ENCODE data around the gene DGCR2. TPM values are rescaled to one million over a fixed set of nuclear protein-coding genes. Genes with fewer than 3 reads are reported as not detected.

The DGCR2 gene
- total and polyA plus RNA-seq, 10 of the 15 experiments (the other 5 are each of a cell fraction or from before 2014, with no cell fraction given): 0.19 to 28.4 (median 16.0) TPM

- ATAC-seq (peak; percentile 30), DNase-seq (ENCODE audit: low read depth, low spot score) (no peak), FAIRE-seq (no peak)
- no TSS peak for BruUV-seq (replicated peaks)
- ChIA-PET POLR2A (no interaction called here), SMC1A (ENCODE audit: uncharacterized antibody, unreplicated experiment) (interaction anchor here (1.0 to 2.0 kb wide), 4 partner anchors 8 to 32 kb away, joined by 3 to 7 read pairs (median 4); no protein-coding TSS in a partner anchor), RAD21 (ENCODE audit: unreplicated experiment) (interaction anchor here (1.2 to 2.0 kb wide), 2 partner anchors 24 to 32 kb away, joined by 3 to 14 read pairs; no protein-coding TSS in a partner anchor), CTCF (interaction anchor here (1.6 to 2.1 kb wide), 5 partner anchors 10 to 49 kb away, joined by 3 to 12 read pairs (median 7); no protein-coding TSS in a partner anchor)
- Histone ChIP-seq H3K27me3 (replicated peaks in 1 of 2; ENCODE audit: control insufficient read depth in 2 of 2, insufficient read depth in 2 of 2, low read length in 1 of 2) (no peaks in the 10 kb centered on the region), H3K27ac (ENCODE audit: control insufficient read depth, insufficient read depth) (no peak overlapping the region), H3K4me1 (ENCODE audit: control insufficient read depth, insufficient read depth, low read length) (peaks cover 10% of the 10 kb centered on the region), H2AFZ (ENCODE audit: control insufficient read depth, low read depth, low read length) (no peak overlapping the region), H3K4me2 (ENCODE audit: control insufficient read depth, insufficient read depth) (no peak overlapping the region), H3K9ac (ENCODE audit: control insufficient read depth, insufficient read depth, low read length) (no peak overlapping the region), H3K4me3 (no peak overlapping the region), H3K9me3 (replicated peaks; ENCODE audit: control insufficient read depth, insufficient read depth, low read length) (no peaks in the 10 kb centered on the region), H4K20me1 (ENCODE audit: control insufficient read depth, insufficient read depth) (peaks cover 2% of the 10 kb centered on the region; the same call in 1 of the 2 replicates), H3K79me2 (ENCODE audit: control insufficient read depth, insufficient read depth, low read length) (no peaks in the 10 kb centered on the region), H3K36me3 (ENCODE audit: control insufficient read depth in 2 of 2, insufficient read depth in 2 of 2, low read length in 1 of 2) (peaks cover 2% of the 10 kb centered on the region in 2 experiments; a peak in 3 of 4 replicates)
- 66% methylated on average over 5 of the region's 6 CpGs for WGBS (ENCODE audit: insufficient coverage, insufficient replicate concordance, low lambda C conversion rate, missing lambda C conversion rate)
- in situ Hi-C loops (cut with MboI) (no loop called here), intact Hi-C loops (cut with micrococcal nuclease; ENCODE audit: unreplicated experiment) (no loop called here)
- TF ChIP-seq, protein P1, sequence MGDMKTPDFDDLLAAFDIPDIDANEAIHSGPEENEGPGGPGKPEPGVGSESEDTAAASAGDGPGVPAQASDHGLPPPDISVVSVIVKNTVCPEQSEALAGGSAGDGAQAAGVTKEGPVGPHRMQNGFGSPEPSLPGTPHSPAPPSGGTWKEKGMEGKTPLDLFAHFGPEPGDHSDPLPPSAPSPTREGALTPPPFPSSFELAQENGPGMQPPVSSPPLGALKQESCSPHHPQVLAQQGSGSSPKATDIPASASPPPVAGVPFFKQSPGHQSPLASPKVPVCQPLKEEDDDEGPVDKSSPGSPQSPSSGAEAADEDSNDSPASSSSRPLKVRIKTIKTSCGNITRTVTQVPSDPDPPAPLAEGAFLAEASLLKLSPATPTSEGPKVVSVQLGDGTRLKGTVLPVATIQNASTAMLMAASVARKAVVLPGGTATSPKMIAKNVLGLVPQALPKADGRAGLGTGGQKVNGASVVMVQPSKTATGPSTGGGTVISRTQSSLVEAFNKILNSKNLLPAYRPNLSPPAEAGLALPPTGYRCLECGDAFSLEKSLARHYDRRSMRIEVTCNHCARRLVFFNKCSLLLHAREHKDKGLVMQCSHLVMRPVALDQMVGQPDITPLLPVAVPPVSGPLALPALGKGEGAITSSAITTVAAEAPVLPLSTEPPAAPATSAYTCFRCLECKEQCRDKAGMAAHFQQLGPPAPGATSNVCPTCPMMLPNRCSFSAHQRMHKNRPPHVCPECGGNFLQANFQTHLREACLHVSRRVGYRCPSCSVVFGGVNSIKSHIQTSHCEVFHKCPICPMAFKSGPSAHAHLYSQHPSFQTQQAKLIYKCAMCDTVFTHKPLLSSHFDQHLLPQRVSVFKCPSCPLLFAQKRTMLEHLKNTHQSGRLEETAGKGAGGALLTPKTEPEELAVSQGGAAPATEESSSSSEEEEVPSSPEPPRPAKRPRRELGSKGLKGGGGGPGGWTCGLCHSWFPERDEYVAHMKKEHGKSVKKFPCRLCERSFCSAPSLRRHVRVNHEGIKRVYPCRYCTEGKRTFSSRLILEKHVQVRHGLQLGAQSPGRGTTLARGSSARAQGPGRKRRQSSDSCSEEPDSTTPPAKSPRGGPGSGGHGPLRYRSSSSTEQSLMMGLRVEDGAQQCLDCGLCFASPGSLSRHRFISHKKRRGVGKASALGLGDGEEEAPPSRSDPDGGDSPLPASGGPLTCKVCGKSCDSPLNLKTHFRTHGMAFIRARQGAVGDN (IDR thresholded peaks at IDR 0.05): no peak
- TF ChIP-seq IRF5 (IDR thresholded peaks at IDR 0.05; ENCODE audit: borderline replicate concordance) (no peak), SMAD1 (IDR thresholded peaks at IDR 0.05; ENCODE audit: low read depth, partially characterized antibody) (no peak), EGR1 (IDR thresholded peaks at IDR 0.05; ENCODE audit: borderline replicate concordance in 1 of 2, low read depth in 2 of 2, low read length in 2 of 2) (no peak), ZNF217 (IDR thresholded peaks at IDR 0.05) (no peak), RBBP5 (conservative IDR thresholded peaks at IDR 0.05) (no peak), HDAC2 (IDR thresholded peaks at IDR 0.05) (no peak), CBX5 (IDR thresholded peaks at IDR 0.05; ENCODE audit: low read depth) (no peak), SMARCA5 (IDR thresholded peaks at IDR 0.05) (no peak), EED (IDR thresholded peaks at IDR 0.05; ENCODE audit: low read depth) (no peak), SRF (IDR thresholded peaks at IDR 0.05; ENCODE audit: low read depth in 2 of 2, low read length in 2 of 2) (no peak), SIN3A (IDR thresholded peaks at IDR 0.05; ENCODE audit: low read depth, low read length) (no peak), MXI1 (IDR thresholded peaks at IDR 0.05; ENCODE audit: low read depth, low read length) (no peak), POU2F2 (IDR thresholded peaks at IDR 0.05; ENCODE audit: borderline replicate concordance, low read depth, low read length) (no peak), CUX1 (IDR thresholded peaks at IDR 0.05; ENCODE audit: insufficient replicate concordance, low read depth, low read length) (no peak)
Observed at GRCh38 chr22:19086417-19086816, 35.8 kb downstream of the DGCR2 start.
